Inferior parietal cortex (tissue), 1 donor: ENCODE data around the gene PLSCR3.

ENCODE experiments used
- DNase-seq: peaks from one replicate; pipeline ENCODE4 v3.0.0-alpha.2; 2016; ENCODE audit errors: extremely low spot score

PLSCR3 gene

GRCh38 chr17:7426896-7427489, 32.7 kb upstream of the PLSCR3 start:
- no peak for DNase-seq

GRCh38 chr17:7426203-7426863, 32.0 kb upstream of the PLSCR3 start:
- DNase-seq = no peak

GRCh38 chr17:7425756-7426155, 31.4 kb upstream of the PLSCR3 start:
- no peak for DNase-seq

GRCh38 chr17:7425316-7425715, 31.0 kb upstream of the PLSCR3 start, which contains the start of gene SPEM2:
Gene SPEM2 (plus strand): TSS chr17:7425616. CDS start chr17:7425689, 73 bp downstream.
- DNase-seq = no peak

- DNase-seq = no peak
Measured at GRCh38 chr17:7423679-7424078, 29.4 kb upstream of the PLSCR3 start.

GRCh38 chr17:7421186-7421585, 26.9 kb upstream of the PLSCR3 start:
- DNase-seq = no peak

- DNase-seq = no peak
Measured at GRCh38 chr17:7419819-7420610, 25.7 kb upstream of the PLSCR3 start, which contains the start of gene SPEM1. Gene SPEM1 (plus strand): TSS chr17:7420324. CDS start chr17:7420385, 61 bp downstream.

- DNase-seq = no peak
Measured at GRCh38 chr17:7418472-7419152, 24.3 kb upstream of the PLSCR3 start.

- DNase-seq = no peak
Measured at GRCh38 chr17:7417056-7417655, 22.8 kb upstream of the PLSCR3 start.

- DNase-seq = no peak
Measured at GRCh38 chr17:7416323-7416722, 22.0 kb upstream of the PLSCR3 start.

- no peak for DNase-seq
Measured at GRCh38 chr17:7415784-7416183, 21.5 kb upstream of the PLSCR3 start.

GRCh38 chr17:7414837-7415236, 20.5 kb upstream of the PLSCR3 start:
- no peak for DNase-seq

GRCh38 chr17:7413346-7413985, 19.1 kb upstream of the PLSCR3 start:
- no peak for DNase-seq

GRCh38 chr17:7411427-7411750, 17.1 kb upstream of the PLSCR3 start:
- no peak for DNase-seq

- no peak for DNase-seq
Measured at GRCh38 chr17:7410634-7411426, 16.5 kb upstream of the PLSCR3 start.

- DNase-seq = no peak
Measured at GRCh38 chr17:7409716-7410115, 15.4 kb upstream of the PLSCR3 start.

GRCh38 chr17:7408863-7409262, 14.5 kb upstream of the PLSCR3 start:
- DNase-seq = no peak

- no peak for DNase-seq
Measured at GRCh38 chr17:7408252-7408727, 14.0 kb upstream of the PLSCR3 start.

GRCh38 chr17:7407485-7408251, 13.3 kb upstream of the PLSCR3 start, which contains the start of gene NLGN2:
Gene NLGN2 (plus strand): TSS chr17:7407845. CDS start chr17:7408256, 411 bp downstream.
- DNase-seq = no peak
